Neuron (in vitro differentiated cells): Measurements from ENCODE around the gene DSCAM.

Source experiments
- H2AFZ ChIP-seq: one replicate; pipeline ENCODE4 v1.6.1; 2013; ENCODE audit warnings: low read depth, mild to moderate bottlenecking, inconsistent platforms, low read length, moderate library complexity
- H3K27me3 ChIP-seq: one replicate; pipeline ENCODE4 v1.6.1; 2013; ENCODE audit warnings: low read length; ENCODE audit not compliant: insufficient read depth
- H3K36me3 ChIP-seq: one replicate; pipeline ENCODE4 v1.6.1; 2013; ENCODE audit warnings: low read length; ENCODE audit not compliant: insufficient read depth
- H3K4me1 ChIP-seq: one replicate; pipeline ENCODE4 v1.6.1; 2013; ENCODE audit warnings: low read length; ENCODE audit not compliant: insufficient read depth
- H3K4me3 ChIP-seq: 2 replicates; pipeline ENCODE4 v1.5.1; 2013; ENCODE audit warnings: mild to moderate bottlenecking, low read length, moderate library complexity
- H3K9me3 ChIP-seq: one replicate; pipeline ENCODE4 v1.6.1; 2013; ENCODE audit warnings: low read length

The DSCAM gene

GRCh38 chr21:40318371-40318770 lies 528.6 kb downstream of the DSCAM start:
- Histone ChIP-seq H3K9me3 (no peaks in the 10 kb centered on the region), H3K36me3 (no peaks in the 10 kb centered on the region), H2AFZ (no peak overlapping the region), H3K27me3 (no peaks in the 10 kb centered on the region), H3K4me3 (no peak overlapping the region), H3K4me1 (no peaks in the 10 kb centered on the region)

- Histone ChIP-seq H3K4me1 (no peaks in the 10 kb centered on the region), H3K36me3 (no peaks in the 10 kb centered on the region), H3K4me3 (no peak overlapping the region), H3K27me3 (no peaks in the 10 kb centered on the region), H3K9me3 (no peaks in the 10 kb centered on the region), H2AFZ (no peak overlapping the region)
Observed at GRCh38 chr21:40316104-40316503, 530.9 kb downstream of the DSCAM start.

GRCh38 chr21:40315626-40316025 lies 531.3 kb downstream of the DSCAM start:
- Histone ChIP-seq H3K4me3 (no peak overlapping the region), H3K36me3 (no peaks in the 10 kb centered on the region), H3K4me1 (no peaks in the 10 kb centered on the region), H3K27me3 (no peaks in the 10 kb centered on the region), H3K9me3 (no peaks in the 10 kb centered on the region), H2AFZ (no peak overlapping the region)

- Histone ChIP-seq H2AFZ (no peak overlapping the region), H3K9me3 (no peaks in the 10 kb centered on the region), H3K4me1 (no peaks in the 10 kb centered on the region), H3K36me3 (no peaks in the 10 kb centered on the region), H3K4me3 (no peak overlapping the region), H3K27me3 (no peaks in the 10 kb centered on the region)
Observed at GRCh38 chr21:40313260-40313659, 533.7 kb downstream of the DSCAM start.

- Histone ChIP-seq H3K9me3 (no peaks in the 10 kb centered on the region), H2AFZ (no peak overlapping the region), H3K4me1 (no peaks in the 10 kb centered on the region), H3K4me3 (no peak overlapping the region), H3K27me3 (no peaks in the 10 kb centered on the region), H3K36me3 (no peaks in the 10 kb centered on the region)
Observed at GRCh38 chr21:40300300-40300699, 546.7 kb downstream of the DSCAM start.

- no peaks in the 10 kb centered on the region for H3K36me3 ChIP-seq
- no peaks in the 10 kb centered on the region for H3K9me3 ChIP-seq
- no peak overlapping the region for H3K4me3 ChIP-seq
- no peak overlapping the region for H2AFZ ChIP-seq
- H3K27me3 ChIP-seq = no peaks in the 10 kb centered on the region
- H3K4me1 ChIP-seq = no peaks in the 10 kb centered on the region
Observed at GRCh38 chr21:40299451-40299850, 547.5 kb downstream of the DSCAM start.

GRCh38 chr21:40294345-40294744 lies 552.6 kb downstream of the DSCAM start:
- H3K4me1 ChIP-seq = no peaks in the 10 kb centered on the region
- H3K4me3 ChIP-seq = no peak overlapping the region
- H3K36me3 ChIP-seq = no peaks in the 10 kb centered on the region
- H3K27me3 ChIP-seq = no peaks in the 10 kb centered on the region
- H2AFZ ChIP-seq = no peak overlapping the region
- no peaks in the 10 kb centered on the region for H3K9me3 ChIP-seq

GRCh38 chr21:40291560-40291959 lies 555.4 kb downstream of the DSCAM start:
- H3K36me3 ChIP-seq = no peaks in the 10 kb centered on the region
- no peaks in the 10 kb centered on the region for H3K9me3 ChIP-seq
- no peaks in the 10 kb centered on the region for H3K4me1 ChIP-seq
- no peaks in the 10 kb centered on the region for H3K27me3 ChIP-seq
- no peak overlapping the region for H3K4me3 ChIP-seq
- H2AFZ ChIP-seq = no peak overlapping the region

GRCh38 chr21:40284409-40284808 lies 562.5 kb downstream of the DSCAM start:
- H3K9me3 ChIP-seq = no peaks in the 10 kb centered on the region
- no peaks in the 10 kb centered on the region for H3K27me3 ChIP-seq
- no peak overlapping the region for H2AFZ ChIP-seq
- H3K4me3 ChIP-seq = no peak overlapping the region
- H3K36me3 ChIP-seq = no peaks in the 10 kb centered on the region
- H3K4me1 ChIP-seq = no peaks in the 10 kb centered on the region

- no peak overlapping the region for H3K4me3 ChIP-seq
- H3K4me1 ChIP-seq = no peaks in the 10 kb centered on the region
- H2AFZ ChIP-seq = no peak overlapping the region
- no peaks in the 10 kb centered on the region for H3K36me3 ChIP-seq
- no peaks in the 10 kb centered on the region for H3K9me3 ChIP-seq
- H3K27me3 ChIP-seq = no peaks in the 10 kb centered on the region
Observed at GRCh38 chr21:40282912-40283886, 563.8 kb downstream of the DSCAM start.

GRCh38 chr21:40278345-40278744 lies 568.6 kb downstream of the DSCAM start:
- no peaks in the 10 kb centered on the region for H3K27me3 ChIP-seq
- no peaks in the 10 kb centered on the region for H3K36me3 ChIP-seq
- H3K9me3 ChIP-seq = no peaks in the 10 kb centered on the region
- no peak overlapping the region for H2AFZ ChIP-seq
- no peaks in the 10 kb centered on the region for H3K4me1 ChIP-seq
- no peak overlapping the region for H3K4me3 ChIP-seq

GRCh38 chr21:40276001-40276400 lies 571.0 kb downstream of the DSCAM start:
- H3K36me3 ChIP-seq = no peaks in the 10 kb centered on the region
- no peaks in the 10 kb centered on the region for H3K9me3 ChIP-seq
- no peak overlapping the region for H3K4me3 ChIP-seq
- H3K27me3 ChIP-seq = no peaks in the 10 kb centered on the region
- no peaks in the 10 kb centered on the region for H3K4me1 ChIP-seq
- H2AFZ ChIP-seq = no peak overlapping the region

GRCh38 chr21:40272037-40272436 lies 574.9 kb downstream of the DSCAM start:
- no peak overlapping the region for H2AFZ ChIP-seq
- no peaks in the 10 kb centered on the region for H3K27me3 ChIP-seq
- H3K4me3 ChIP-seq = no peak overlapping the region
- no peaks in the 10 kb centered on the region for H3K9me3 ChIP-seq
- no peaks in the 10 kb centered on the region for H3K36me3 ChIP-seq
- no peaks in the 10 kb centered on the region for H3K4me1 ChIP-seq

GRCh38 chr21:40271164-40271563 lies 575.8 kb downstream of the DSCAM start:
- no peaks in the 10 kb centered on the region for H3K27me3 ChIP-seq
- H2AFZ ChIP-seq = no peak overlapping the region
- no peaks in the 10 kb centered on the region for H3K36me3 ChIP-seq
- H3K9me3 ChIP-seq = no peaks in the 10 kb centered on the region
- no peak overlapping the region for H3K4me3 ChIP-seq
- H3K4me1 ChIP-seq = no peaks in the 10 kb centered on the region
